Natural killer cell (primary cell): ENCODE data around the gene LNX1. TPM values are rescaled to one million over a fixed set of nuclear protein-coding genes. Genes with fewer than 3 reads are reported as not detected.

Experiments
- ATAC-seq, 3 donors: fragments of 150-1000 bp in 2 of 3; fragments of 200-7000 bp in 1 of 3; cut with Tn5 transposase; 1 replicate in 1 of 3; 2 replicates in 2 of 3; pipeline ENCODE4 v1.10.0; 2021; ENCODE audit warnings: mild to moderate bottlenecking in 2 of 3, moderate library complexity in 2 of 3
- DNase-seq, 2 donors: peaks; one replicate each; pipeline versions ENCODE4 v3.0.0 to v3.0.0-alpha.2; 2013 to 2021; ENCODE audit warnings: mixed read lengths in 1 of 2
- H3K27ac ChIP-seq: one replicate; pipeline ENCODE4 v1.5.1; 2013; ENCODE audit warnings: mild to moderate bottlenecking, low read length
- H3K27me3 ChIP-seq: one replicate; pipeline ENCODE4 v1.6.1; 2013; ENCODE audit warnings: low read length; ENCODE audit not compliant: control insufficient read depth, insufficient read depth
- H3K36me3 ChIP-seq: one replicate; pipeline ENCODE4 v1.6.1; 2013; ENCODE audit warnings: low read length; ENCODE audit not compliant: control insufficient read depth, insufficient read depth
- H3K4me1 ChIP-seq: one replicate; pipeline ENCODE4 v1.6.1; 2013; ENCODE audit warnings: low read length; ENCODE audit not compliant: control insufficient read depth, insufficient read depth
- H3K4me3 ChIP-seq: one replicate; pipeline ENCODE4 v1.5.1; 2013; ENCODE audit warnings: low read length
- H3K9me3 ChIP-seq: one replicate; pipeline ENCODE4 v1.6.1; 2013; ENCODE audit warnings: low read length; ENCODE audit not compliant: control insufficient read depth, insufficient read depth
- H3K27ac Mint-ChIP-seq, 2 donors: one replicate each; pipeline ENCODE4 v1.8.0; 2022; ENCODE audit warnings: mild to moderate bottlenecking in 2 of 2, mixed read lengths in 2 of 2, moderate library complexity in 1 of 2
- H3K27me3 Mint-ChIP-seq, 2 donors: one replicate each; pipeline ENCODE4 v1.8.0; 2022; ENCODE audit warnings: low read depth in 2 of 2, mixed read lengths in 2 of 2
- H3K36me3 Mint-ChIP-seq: one replicate; pipeline ENCODE4 v1.8.0; 2022; ENCODE audit warnings: mixed read lengths
- H3K4me1 Mint-ChIP-seq, 2 donors: one replicate each; pipeline ENCODE4 v1.8.0; 2022; ENCODE audit warnings: mixed read lengths in 2 of 2
- H3K4me3 Mint-ChIP-seq: one replicate; pipeline ENCODE4 v1.8.0; 2022; ENCODE audit warnings: mild to moderate bottlenecking, moderate library complexity, mixed read lengths
- H3K9me3 Mint-ChIP-seq, 2 donors: one replicate each; pipeline ENCODE4 v1.8.0; 2022; ENCODE audit warnings: mixed read lengths in 2 of 2
- WGBS: methylation state at CpG from one replicate; pipeline ENCODE4 v1.1.7; 2013; ENCODE audit warnings: missing lambda C conversion rate; ENCODE audit not compliant: insufficient coverage; 5-methylcytosine and 5-hydroxymethylcytosine counted together
- intact Hi-C: fragments of 100-400 bp; cut with micrococcal nuclease; formaldehyde crosslinking; loops from one replicate; pipeline ENCODE4 v1.14.2; 2022
- total RNA-seq, 4 donors: library from RNA; stranded (reverse); fragments of 120-200 nt in 1 of 4; gene quantifications; one replicate each; pipeline versions ENCODE4 v1.2.3 to v1.2.4, GENCODE V29; 2013 to 2022
- TF ChIP-seq, protein P1 (sequence below): fragments of 200-600 bp; IDR thresholded peaks from one replicate; pipeline ENCODE4 v1.8.0; 2022; ENCODE audit warnings: antibody characterized with exemption

Gene LNX1
- total RNA-seq, 3 donors from 2014 or later (not counting 1 experiment from before 2014, with no cell fraction given): not detected

- Mint-ChIP-seq H3K9me3 (no peaks in the 10 kb centered on the region), H3K4me3 (no peak overlapping the region), H3K27me3 (peaks cover 4 to 7% of the 10 kb centered on the region in 2 donors), H3K4me1 (no peaks in the 10 kb centered on the region), H3K27ac (no peak overlapping the region), H3K36me3 (no peaks in the 10 kb centered on the region)
- H3K27me3 ChIP-seq: no peaks in the 10 kb centered on the region
- 84% methylated on average over 2 of the region's 2 CpGs for WGBS
- H3K4me1 ChIP-seq: no peaks in the 10 kb centered on the region
- H3K9me3 ChIP-seq: no peaks in the 10 kb centered on the region
- no peak overlapping the region for H3K4me3 ChIP-seq
- H3K36me3 ChIP-seq: no peaks in the 10 kb centered on the region
- TF ChIP-seq, protein P1, sequence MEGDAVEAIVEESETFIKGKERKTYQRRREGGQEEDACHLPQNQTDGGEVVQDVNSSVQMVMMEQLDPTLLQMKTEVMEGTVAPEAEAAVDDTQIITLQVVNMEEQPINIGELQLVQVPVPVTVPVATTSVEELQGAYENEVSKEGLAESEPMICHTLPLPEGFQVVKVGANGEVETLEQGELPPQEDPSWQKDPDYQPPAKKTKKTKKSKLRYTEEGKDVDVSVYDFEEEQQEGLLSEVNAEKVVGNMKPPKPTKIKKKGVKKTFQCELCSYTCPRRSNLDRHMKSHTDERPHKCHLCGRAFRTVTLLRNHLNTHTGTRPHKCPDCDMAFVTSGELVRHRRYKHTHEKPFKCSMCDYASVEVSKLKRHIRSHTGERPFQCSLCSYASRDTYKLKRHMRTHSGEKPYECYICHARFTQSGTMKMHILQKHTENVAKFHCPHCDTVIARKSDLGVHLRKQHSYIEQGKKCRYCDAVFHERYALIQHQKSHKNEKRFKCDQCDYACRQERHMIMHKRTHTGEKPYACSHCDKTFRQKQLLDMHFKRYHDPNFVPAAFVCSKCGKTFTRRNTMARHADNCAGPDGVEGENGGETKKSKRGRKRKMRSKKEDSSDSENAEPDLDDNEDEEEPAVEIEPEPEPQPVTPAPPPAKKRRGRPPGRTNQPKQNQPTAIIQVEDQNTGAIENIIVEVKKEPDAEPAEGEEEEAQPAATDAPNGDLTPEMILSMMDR: no peak
- DNase-seq (no peak), ATAC-seq (no peak)
- intact Hi-C loops: no loop called here
- H3K27ac ChIP-seq: no peak overlapping the region
These were observed 8.3 kb upstream of the LNX1 start for GRCh38 chr4:53599632-53600031.

GRCh38 chr4:53598901-53599300 is 7.6 kb upstream of the LNX1 start:
- H3K27ac Mint-ChIP-seq: no peak overlapping the region
- H3K4me3 Mint-ChIP-seq: no peak overlapping the region
- no peaks in the 10 kb centered on the region for H3K36me3 Mint-ChIP-seq
- intact Hi-C loops: no loop called here
- H3K4me1 Mint-ChIP-seq: no peaks in the 10 kb centered on the region
- H3K9me3 Mint-ChIP-seq: no peaks in the 10 kb centered on the region
- H3K27me3 ChIP-seq: no peaks in the 10 kb centered on the region
- no peak overlapping the region for H3K27ac ChIP-seq
- no peak for ATAC-seq
- no peaks in the 10 kb centered on the region for H3K36me3 ChIP-seq
- no peaks in the 10 kb centered on the region for H3K4me1 ChIP-seq
- no peak overlapping the region for H3K4me3 ChIP-seq
- TF ChIP-seq, protein P1: no peak
- DNase-seq: no peak
- no peaks in the 10 kb centered on the region for H3K9me3 ChIP-seq
- peaks cover 4 to 7% of the 10 kb centered on the region in 2 donors for H3K27me3 Mint-ChIP-seq

GRCh38 chr4:53598483-53598882 is 7.2 kb upstream of the LNX1 start:
- 82% methylated on average over 4 of the region's 4 CpGs for WGBS
- Histone ChIP-seq H3K27me3 (no peaks in the 10 kb centered on the region), H3K36me3 (no peaks in the 10 kb centered on the region), H3K9me3 (no peaks in the 10 kb centered on the region), H3K27ac (no peak overlapping the region), H3K4me1 (no peaks in the 10 kb centered on the region), H3K4me3 (no peak overlapping the region)
- Mint-ChIP-seq H3K4me1 (no peaks in the 10 kb centered on the region), H3K36me3 (no peaks in the 10 kb centered on the region), H3K9me3 (no peaks in the 10 kb centered on the region), H3K27me3 (peaks cover 4 to 7% of the 10 kb centered on the region in 2 donors), H3K4me3 (no peak overlapping the region), H3K27ac (no peak overlapping the region)
- TF ChIP-seq, protein P1: no peak
- intact Hi-C loops: no loop called here
- ATAC-seq (no peak), DNase-seq (no peak)

DNA sequence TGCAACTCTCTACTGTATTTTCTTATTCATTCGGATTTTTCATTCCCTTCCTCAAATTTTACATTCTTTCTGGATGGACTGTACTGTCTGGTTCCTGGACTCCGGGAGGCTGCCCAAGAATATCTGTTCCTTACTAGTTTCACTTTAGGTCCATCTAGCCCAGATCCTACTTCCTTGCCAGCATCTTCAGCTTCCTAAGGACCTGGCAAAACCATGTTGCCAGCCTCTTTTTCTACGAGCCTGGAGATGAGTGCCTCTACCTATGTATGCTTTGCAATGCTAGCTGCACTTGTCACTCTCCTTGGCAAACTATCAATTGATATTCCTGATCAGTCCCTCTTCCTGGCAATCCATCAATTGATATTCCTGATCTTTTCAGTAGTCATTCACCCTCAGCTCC is 5.6 kb upstream of the LNX1 start:
- Mint-ChIP-seq H3K4me1 (peaks cover 0 to under 1% of the 10 kb centered on the region in 2 donors), H3K4me3 (no peak overlapping the region), H3K36me3 (no peaks in the 10 kb centered on the region), H3K27me3 (peaks cover 16 to 17% of the 10 kb centered on the region in 2 donors), H3K9me3 (no peaks in the 10 kb centered on the region), H3K27ac (no peak overlapping the region)
- WGBS: 87% methylated on average over 3 of the region's 3 CpGs
- DNase-seq (no peak), ATAC-seq (no peak)
- H3K4me3 ChIP-seq: no peak overlapping the region
- H3K27ac ChIP-seq: no peak overlapping the region
- H3K36me3 ChIP-seq: no peaks in the 10 kb centered on the region
- H3K27me3 ChIP-seq: no peaks in the 10 kb centered on the region
- no peaks in the 10 kb centered on the region for H3K9me3 ChIP-seq
- intact Hi-C loops: no loop called here
- H3K4me1 ChIP-seq: no peaks in the 10 kb centered on the region
- TF ChIP-seq, protein P1: no peak
